Measurements from ENCODE around the gene UGT1A3. TPM values are rescaled to one million over a fixed set of nuclear protein-coding genes. Genes with fewer than 3 reads are reported as not detected.

Gene UGT1A3
- total RNA-seq, 2 donors from 2014 or later = not detected

DNA sequence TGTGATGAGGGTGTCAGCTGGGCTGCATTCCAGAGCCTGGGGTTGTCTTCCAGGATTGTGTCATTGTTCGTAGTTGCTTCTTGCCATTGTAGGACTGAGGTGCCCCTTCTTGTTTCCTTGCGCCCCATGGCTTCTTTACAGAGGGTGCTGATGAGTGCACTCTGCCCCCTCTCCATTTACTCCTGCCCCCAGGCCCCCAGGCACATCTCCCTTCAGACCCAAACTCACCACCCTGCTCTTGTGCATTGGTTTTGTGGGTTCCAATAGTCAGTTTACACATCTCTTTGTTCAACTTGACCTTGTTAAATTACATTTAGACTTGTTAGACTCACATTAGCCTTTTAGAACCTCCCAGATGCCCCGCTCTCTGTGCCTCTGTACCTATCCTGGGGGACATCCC is 92.4 kb downstream of the UGT1A3 start:
- TF ChIP-seq, protein P1, sequence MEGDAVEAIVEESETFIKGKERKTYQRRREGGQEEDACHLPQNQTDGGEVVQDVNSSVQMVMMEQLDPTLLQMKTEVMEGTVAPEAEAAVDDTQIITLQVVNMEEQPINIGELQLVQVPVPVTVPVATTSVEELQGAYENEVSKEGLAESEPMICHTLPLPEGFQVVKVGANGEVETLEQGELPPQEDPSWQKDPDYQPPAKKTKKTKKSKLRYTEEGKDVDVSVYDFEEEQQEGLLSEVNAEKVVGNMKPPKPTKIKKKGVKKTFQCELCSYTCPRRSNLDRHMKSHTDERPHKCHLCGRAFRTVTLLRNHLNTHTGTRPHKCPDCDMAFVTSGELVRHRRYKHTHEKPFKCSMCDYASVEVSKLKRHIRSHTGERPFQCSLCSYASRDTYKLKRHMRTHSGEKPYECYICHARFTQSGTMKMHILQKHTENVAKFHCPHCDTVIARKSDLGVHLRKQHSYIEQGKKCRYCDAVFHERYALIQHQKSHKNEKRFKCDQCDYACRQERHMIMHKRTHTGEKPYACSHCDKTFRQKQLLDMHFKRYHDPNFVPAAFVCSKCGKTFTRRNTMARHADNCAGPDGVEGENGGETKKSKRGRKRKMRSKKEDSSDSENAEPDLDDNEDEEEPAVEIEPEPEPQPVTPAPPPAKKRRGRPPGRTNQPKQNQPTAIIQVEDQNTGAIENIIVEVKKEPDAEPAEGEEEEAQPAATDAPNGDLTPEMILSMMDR (IDR thresholded peaks at IDR 0.05) = no peak
- Histone ChIP-seq H3K4me3 (no peak overlapping the region), H3K27me3 (no peaks in the 10 kb centered on the region), H3K9me3 (peaks cover 0 to 7% of the 10 kb centered on the region in 2 donors), H3K36me3 (no peaks in the 10 kb centered on the region), H3K4me1 (no peaks in the 10 kb centered on the region), H3K27ac (no peak overlapping the region)
- DNase-seq (ENCODE audit: low spot score) = no peak

DNA sequence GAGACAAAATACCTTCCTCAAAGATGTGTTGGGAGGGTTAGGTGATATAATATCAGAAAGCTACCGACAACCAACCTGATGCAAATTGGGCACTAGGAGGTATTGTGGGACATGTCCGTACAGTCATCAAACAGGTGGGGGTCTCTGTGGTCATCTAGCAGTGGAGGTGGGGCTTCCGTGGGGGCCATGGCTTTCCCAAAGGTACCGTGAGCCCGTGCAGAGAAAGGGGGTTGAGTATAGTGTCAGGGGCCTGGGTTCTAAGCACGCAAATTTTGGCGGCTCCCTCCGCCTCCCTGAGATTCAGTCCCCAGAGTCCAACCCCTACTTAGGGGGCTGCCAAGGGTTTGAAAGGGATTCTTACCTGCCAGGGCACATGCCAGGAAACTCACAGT is 92.9 kb downstream of the UGT1A3 start:
- Histone ChIP-seq H3K9me3 (peaks cover 0 to 2% of the 10 kb centered on the region in 2 donors), H3K27ac (no peak overlapping the region), H3K27me3 (no peaks in the 10 kb centered on the region), H3K4me1 (no peaks in the 10 kb centered on the region), H3K4me3 (no peak overlapping the region), H3K36me3 (no peaks in the 10 kb centered on the region)
- TF ChIP-seq, protein P1 (IDR thresholded peaks at IDR 0.05) = no peak
- DNase-seq (ENCODE audit: low spot score) = no peak

DNA sequence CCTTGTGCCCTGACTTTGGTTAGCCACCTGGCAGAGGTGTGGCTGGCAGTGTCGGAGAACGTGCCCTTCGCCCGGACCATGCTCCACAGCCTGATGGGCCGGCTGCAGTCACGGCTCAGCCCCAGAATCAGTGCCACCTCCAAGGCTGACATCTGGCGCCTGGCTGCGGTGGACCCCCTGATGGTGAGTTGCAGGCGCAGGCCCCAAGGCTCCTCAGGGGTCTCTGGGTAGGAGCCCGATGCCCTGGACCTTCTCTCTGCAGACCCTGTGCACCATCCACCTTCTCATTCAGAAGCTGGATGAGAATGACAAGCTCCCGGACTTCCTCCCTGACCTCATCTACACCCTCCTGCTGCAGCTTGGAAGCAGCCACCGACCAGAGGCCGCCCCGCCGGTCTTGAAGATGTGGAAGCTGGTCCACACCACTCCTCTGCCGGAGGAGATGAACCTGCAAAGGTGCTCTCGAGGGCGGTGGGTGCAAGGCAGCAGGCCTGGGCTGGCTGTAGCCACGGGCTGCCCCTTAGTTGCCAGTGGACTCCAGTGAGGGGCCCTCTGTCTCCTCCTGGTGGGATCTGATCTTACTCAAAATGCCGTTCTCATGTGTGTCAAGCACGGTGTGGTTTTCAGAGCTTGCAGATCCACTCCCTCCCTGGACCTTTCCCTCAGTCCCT is 93.4 kb downstream of the UGT1A3 start:
- TF ChIP-seq, protein P1 (IDR thresholded peaks at IDR 0.05) = no peak
- Histone ChIP-seq H3K36me3 (no peaks in the 10 kb centered on the region), H3K4me1 (no peaks in the 10 kb centered on the region), H3K27ac (no peak overlapping the region), H3K4me3 (no peak overlapping the region), H3K27me3 (no peaks in the 10 kb centered on the region), H3K9me3 (no peaks in the 10 kb centered on the region)
- no peak for DNase-seq (ENCODE audit: low spot score)

Other genes starting within 250 kb of the UGT1A3 start
- 10 to 100 TPM; 11.6 to 12.5 TPM for gene USP40, start 162.3 kb upstream of the UGT1A3 start, total RNA-seq
- not detected for gene UGT1A8, start 111.4 kb upstream of the UGT1A3 start, total RNA-seq
- gene UGT1A10, start 92.6 kb upstream of the UGT1A3 start, total RNA-seq = not detected
- not detected for gene UGT1A9, start 57.1 kb upstream of the UGT1A3 start, total RNA-seq
- gene UGT1A7, start 47.1 kb upstream of the UGT1A3 start, total RNA-seq = not detected
- not detected for gene UGT1A6, start 36.2 kb upstream of the UGT1A3 start, total RNA-seq
- gene UGT1A5, start 16.1 kb upstream of the UGT1A3 start, total RNA-seq = not detected
- not detected for gene UGT1A4, start 10.3 kb upstream of the UGT1A3 start, total RNA-seq
- not detected for gene UGT1A1, start 31.2 kb downstream of the UGT1A3 start, total RNA-seq
- not detected for gene MROH2A, start 49.3 kb downstream of the UGT1A3 start, total RNA-seq
- under 1 TPM; 0.16 to 0.37 TPM for gene HJURP, start 125.5 kb downstream of the UGT1A3 start, total RNA-seq
- gene TRPM8, start 188.3 kb downstream of the UGT1A3 start, total RNA-seq = not detected

Data from right atrium auricular region (tissue), 2 donors.